CD14-positive monocyte (primary cell): ENCODE data around the gene OSBPL2. TPM values are rescaled to one million over a fixed set of nuclear protein-coding genes. Genes with fewer than 3 reads are reported as not detected.

Experiments
- DNase-seq, 3 donors: peaks; one replicate each; pipeline ENCODE4 v3.0.0-alpha.2; 2011 to 2022
- H2AFZ ChIP-seq: 2 replicates; pipeline ENCODE4 v1.6.0; 2012; ENCODE audit warnings: mild to moderate bottlenecking, low read depth, low read length, inconsistent platforms; ENCODE audit not compliant: insufficient read depth, poor library complexity, severe bottlenecking
- H3K27ac ChIP-seq, 2 donors: 1 replicate in 1 of 2; 2 replicates in 1 of 2; pipeline ENCODE4 v1.5.1; 2012 to 2013; ENCODE audit warnings: low read length in 2 of 2, control low read depth in 1 of 2, inconsistent platforms in 1 of 2, low read depth in 1 of 2, mild to moderate bottlenecking in 1 of 2
- H3K27me3 ChIP-seq, 2 donors: one replicate each; pipeline versions ENCODE4 v1.6.0 to v1.6.1; 2011 to 2013; ENCODE audit warnings: low read length in 2 of 2; ENCODE audit not compliant: control insufficient read depth in 2 of 2, insufficient read depth in 2 of 2
- H3K36me3 ChIP-seq, 2 donors: replicated peaks in 1 of 2; 1 replicate in 1 of 2; 2 replicates in 1 of 2; pipeline versions ENCODE4 v1.5.1 to v1.6.1; 2012 to 2013; ENCODE audit warnings: low read length in 2 of 2, control low read depth in 1 of 2, inconsistent platforms in 1 of 2, mild to moderate bottlenecking in 1 of 2; ENCODE audit not compliant: insufficient read depth in 2 of 2, control insufficient read depth in 1 of 2
- H3K4me1 ChIP-seq, 2 donors: 1 replicate in 1 of 2; 2 replicates in 1 of 2; pipeline versions ENCODE4 v1.5.1 to v1.6.1; 2012 to 2013; ENCODE audit warnings: low read length in 2 of 2, control low read depth in 1 of 2, inconsistent platforms in 1 of 2, mild to moderate bottlenecking in 1 of 2, moderate library complexity in 1 of 2; ENCODE audit not compliant: insufficient read depth in 2 of 2, control insufficient read depth in 1 of 2
- H3K4me2 ChIP-seq: replicated peaks from 2 replicates; pipeline ENCODE3; 2012; ENCODE audit warnings: low read length, moderate library complexity, mild to moderate bottlenecking; ENCODE audit not compliant: poor library complexity, severe bottlenecking; ENCODE audit errors: extremely low read depth
- H3K4me3 ChIP-seq, 3 experiments: fragments of 200-600 bp in 1 of 3; sonication (generic) in 1 of 3; replicated peaks in 1 of 3; 1 replicate in 2 of 3; 2 replicates in 1 of 3; pipeline ENCODE4 v1.5.1; 2011 to 2013; ENCODE audit warnings: low read length in 3 of 3, mild to moderate bottlenecking in 3 of 3, control low read depth in 2 of 3, low read depth in 2 of 3, inconsistent platforms in 1 of 3, moderate library complexity in 1 of 3
- H3K79me2 ChIP-seq: 2 replicates; pipeline ENCODE4 v1.6.0; 2012; ENCODE audit warnings: mild to moderate bottlenecking, control low read depth, inconsistent platforms, low read length, moderate library complexity; ENCODE audit not compliant: insufficient read depth
- H3K9ac ChIP-seq: 2 replicates; pipeline ENCODE4 v1.6.0; 2017; ENCODE audit warnings: low read length, mild to moderate bottlenecking; ENCODE audit not compliant: insufficient read depth, poor library complexity, severe bottlenecking
- H3K9me3 ChIP-seq, 2 donors: replicated peaks in 1 of 2; 1 replicate in 1 of 2; 2 replicates in 1 of 2; pipeline versions ENCODE4 v1.5.1 to v1.6.1; 2012 to 2013; ENCODE audit warnings: low read length in 2 of 2, control low read depth in 1 of 2; ENCODE audit not compliant: control insufficient read depth in 1 of 2, insufficient read depth in 1 of 2
- H4K20me1 ChIP-seq: 2 replicates; pipeline ENCODE4 v1.6.0; 2012; ENCODE audit warnings: mild to moderate bottlenecking, low read length, control low read depth, moderate library complexity; ENCODE audit not compliant: insufficient read depth
- H3K27ac Mint-ChIP-seq, 7 donors: one replicate each; pipeline ENCODE4 v1.8.0; 2020; ENCODE audit warnings: mild to moderate bottlenecking in 7 of 7, mixed read lengths in 7 of 7, moderate library complexity in 6 of 7, inconsistent platforms in 2 of 7
- H3K27me3 Mint-ChIP-seq, 3 donors: one replicate each; pipeline ENCODE4 v1.8.0; 2021 to 2022; ENCODE audit warnings: low read depth in 3 of 3, mild to moderate bottlenecking in 3 of 3, mixed read lengths in 3 of 3, moderate library complexity in 3 of 3, inconsistent platforms in 1 of 3
- H3K36me3 Mint-ChIP-seq, 2 donors: one replicate each; pipeline ENCODE4 v1.8.0; 2020; ENCODE audit warnings: mixed read lengths in 2 of 2, inconsistent platforms in 1 of 2, mild to moderate bottlenecking in 1 of 2
- H3K4me1 Mint-ChIP-seq: one replicate; pipeline ENCODE4 v1.8.0; 2020; ENCODE audit warnings: mild to moderate bottlenecking, mixed read lengths
- H3K4me3 Mint-ChIP-seq, 2 donors: one replicate each; pipeline ENCODE4 v1.8.0; 2020; ENCODE audit warnings: mild to moderate bottlenecking in 2 of 2, mixed read lengths in 2 of 2, moderate library complexity in 1 of 2
- H3K9me3 Mint-ChIP-seq, 7 donors: one replicate each; pipeline ENCODE4 v1.8.0; 2020 to 2022; ENCODE audit warnings: mixed read lengths in 7 of 7, mild to moderate bottlenecking in 6 of 7, moderate library complexity in 6 of 7, inconsistent platforms in 2 of 7
- WGBS: methylation state at CpG from one replicate; pipeline ENCODE4 v1.1.5; 2013; ENCODE audit warnings: missing lambda C conversion rate; ENCODE audit not compliant: insufficient coverage; 5-methylcytosine and 5-hydroxymethylcytosine counted together
- intact Hi-C, 2 donors: fragments of 100-400 bp; cut with micrococcal nuclease; formaldehyde crosslinking; loops; one replicate each; pipeline versions ENCODE4 v1.15.0 to v1.15.1; 2023
- polyA plus RNA-seq, 3 donors: library from polyadenylated mRNA; depleted of rRNA in 1 of 3; unstranded in 2 of 3; stranded (reverse) in 1 of 3; fragments of 300-500 nt in 2 of 3; fragments of >200 nt in 1 of 3; fragmentation: Illumina TruSeq in 2 of 3; gene quantifications; 1 replicate in 2 of 3; 2 replicates in 1 of 3; pipeline ENCODE4 v1.2.3, GENCODE V29; 2012 to 2021
- TF ChIP-seq, protein P1 (sequence below): fragments of 200-600 bp; IDR thresholded peaks from one replicate; pipeline ENCODE4 v1.8.0; 2022; ENCODE audit warnings: antibody characterized with exemption, mild to moderate bottlenecking

OSBPL2 gene
- polyA plus RNA-seq, 3 donors: 12.9 to 29.1 (median 17.9) TPM

DNA sequence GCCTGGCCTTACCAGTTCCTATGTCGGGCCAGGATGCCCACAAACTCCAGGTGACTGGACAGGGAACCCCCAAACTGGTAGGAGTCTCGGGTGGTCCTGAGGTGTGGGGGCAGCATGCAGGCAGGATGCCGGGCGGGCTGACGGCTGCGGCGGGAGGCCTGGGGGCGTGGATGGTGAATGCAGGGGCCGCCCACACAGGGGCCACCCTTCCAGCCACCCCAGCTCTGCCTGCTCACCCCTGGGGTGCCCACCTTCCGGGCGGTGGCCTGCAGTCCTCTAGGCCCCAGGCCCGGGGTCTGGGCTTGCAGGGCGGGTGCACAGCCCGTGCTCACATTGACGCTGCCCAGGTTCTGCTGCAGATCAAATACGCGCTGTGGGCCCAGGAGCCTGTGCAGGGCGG lies 72.8 kb downstream of the OSBPL2 start:
- H3K9me3 Mint-ChIP-seq: no peaks in the 10 kb centered on the region

DNA sequence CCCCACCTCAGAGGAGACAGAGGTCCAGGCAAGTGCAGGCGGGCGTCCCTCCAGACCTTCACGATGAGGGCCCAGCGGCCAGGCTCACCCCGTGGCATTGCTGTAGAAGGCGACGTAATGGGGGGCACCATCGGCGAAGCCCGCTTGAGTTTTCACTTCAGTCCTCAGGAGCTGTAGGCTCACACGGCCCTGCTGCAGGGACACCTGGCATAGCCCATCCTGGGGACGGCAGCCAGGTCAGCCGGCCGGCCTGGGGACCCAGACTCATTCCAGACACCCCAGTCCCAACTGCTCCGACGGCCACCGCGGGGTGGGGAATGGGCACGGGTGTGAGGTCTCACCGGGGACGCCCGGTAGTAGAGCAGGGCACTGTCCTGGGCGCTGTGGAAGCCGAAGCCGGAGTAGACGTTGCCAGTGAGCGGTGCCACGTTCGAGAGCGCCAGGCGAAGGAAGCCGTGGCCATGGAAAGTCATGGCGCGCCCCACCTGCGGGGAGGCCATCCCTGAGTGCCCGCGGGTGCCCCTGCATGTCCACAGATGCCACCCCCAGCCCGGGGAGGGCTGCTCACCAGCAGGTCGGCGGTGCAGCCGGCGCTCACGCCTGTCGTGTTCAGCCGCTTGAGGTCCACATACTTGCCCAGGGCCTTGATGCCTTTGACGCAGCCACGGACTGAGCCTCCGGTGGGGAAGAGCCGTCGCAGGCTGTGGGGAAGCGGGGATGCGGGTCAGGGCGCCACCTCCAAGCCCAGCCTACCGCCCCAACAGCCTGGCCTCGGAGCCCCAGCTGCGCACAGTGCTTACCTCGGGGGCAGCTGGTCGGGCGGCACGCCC lies 73.7 kb downstream of the OSBPL2 start:
- Mint-ChIP-seq H3K9me3 (peaks cover 0 to 1% (median 0%) of the 10 kb centered on the region in 7 donors), H3K27me3 (peaks cover 0 to 2% (median 1%) of the 10 kb centered on the region in 3 donors), H3K4me1 (no peaks in the 10 kb centered on the region), H3K4me3 (no peak overlapping the region), H3K36me3 (peaks cover 19 to 25% of the 10 kb centered on the region in 2 donors), H3K27ac (no peak overlapping the region)
- no peak overlapping the region for H2AFZ ChIP-seq
- WGBS: 91% methylated on average over 58 of the region's 60 CpGs
- no peak overlapping the region for H3K27ac ChIP-seq
- no peak overlapping the region for H3K4me2 ChIP-seq
- H3K79me2 ChIP-seq: no peaks in the 10 kb centered on the region
- no peak for DNase-seq
- peaks cover 18% of the 10 kb centered on the region for H4K20me1 ChIP-seq
- intact Hi-C loops: no loop called here
- TF ChIP-seq, protein P1, sequence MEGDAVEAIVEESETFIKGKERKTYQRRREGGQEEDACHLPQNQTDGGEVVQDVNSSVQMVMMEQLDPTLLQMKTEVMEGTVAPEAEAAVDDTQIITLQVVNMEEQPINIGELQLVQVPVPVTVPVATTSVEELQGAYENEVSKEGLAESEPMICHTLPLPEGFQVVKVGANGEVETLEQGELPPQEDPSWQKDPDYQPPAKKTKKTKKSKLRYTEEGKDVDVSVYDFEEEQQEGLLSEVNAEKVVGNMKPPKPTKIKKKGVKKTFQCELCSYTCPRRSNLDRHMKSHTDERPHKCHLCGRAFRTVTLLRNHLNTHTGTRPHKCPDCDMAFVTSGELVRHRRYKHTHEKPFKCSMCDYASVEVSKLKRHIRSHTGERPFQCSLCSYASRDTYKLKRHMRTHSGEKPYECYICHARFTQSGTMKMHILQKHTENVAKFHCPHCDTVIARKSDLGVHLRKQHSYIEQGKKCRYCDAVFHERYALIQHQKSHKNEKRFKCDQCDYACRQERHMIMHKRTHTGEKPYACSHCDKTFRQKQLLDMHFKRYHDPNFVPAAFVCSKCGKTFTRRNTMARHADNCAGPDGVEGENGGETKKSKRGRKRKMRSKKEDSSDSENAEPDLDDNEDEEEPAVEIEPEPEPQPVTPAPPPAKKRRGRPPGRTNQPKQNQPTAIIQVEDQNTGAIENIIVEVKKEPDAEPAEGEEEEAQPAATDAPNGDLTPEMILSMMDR: no peak
- peaks cover 21 to 22% of the 10 kb centered on the region in 2 donors for H3K36me3 ChIP-seq
- H3K4me1 ChIP-seq: no peaks in the 10 kb centered on the region
- H3K27me3 ChIP-seq: no peaks in the 10 kb centered on the region
- no peak overlapping the region for H3K4me3 ChIP-seq
- H3K9me3 ChIP-seq: no peaks in the 10 kb centered on the region
- no peak overlapping the region for H3K9ac ChIP-seq

More for the DNA sequence above, 72.8 kb downstream of the OSBPL2 start:
- Mint-ChIP-seq H3K36me3 (peaks cover 28 to 34% of the 10 kb centered on the region in 2 donors), H3K4me3 (no peak overlapping the region), H3K27me3 (peaks cover under 1 to 2% (median 1%) of the 10 kb centered on the region in 3 donors), H3K4me1 (no peaks in the 10 kb centered on the region), H3K27ac (no peak overlapping the region)
- WGBS: 90% methylated on average over 14 of the region's 18 CpGs
- Histone ChIP-seq H3K9me3 (no peaks in the 10 kb centered on the region), H3K4me3 (no peak overlapping the region), H3K4me2 (no peak overlapping the region), H3K9ac (no peak overlapping the region), H3K4me1 (no peaks in the 10 kb centered on the region), H3K79me2 (peaks cover under 1% of the 10 kb centered on the region), H3K27me3 (no peaks in the 10 kb centered on the region), H2AFZ (no peak overlapping the region), H3K27ac (no peak overlapping the region), H4K20me1 (peaks cover 27% of the 10 kb centered on the region), H3K36me3 (peaks cover 30 to 31% of the 10 kb centered on the region in 2 donors)
- TF ChIP-seq, protein P1: no peak
- no peak for DNase-seq
- intact Hi-C loops: no loop called here
